GM11168 (cell line): ENCODE results near the gene OPN3.
"Not testable (repeated sequence)": the region's sequence is repeated elsewhere in the genome, so short reads cannot be mapped to it uniquely, and the experiment has no call there.

Experiments used
- in situ Hi-C: fragments of 300-500 bp; cut with MboI; formaldehyde crosslinking; loops from one replicate; pipeline ENCODE4 v1.12.0; 2022; ENCODE audit warnings: low sequenced_read_pairs; ENCODE audit not compliant: unreplicated experiment

Gene OPN3

GRCh38 chr1:241640149-241640866 lies at the start of gene OPN3, which contains the start of gene CHML:
OPN3 (minus strand) TSS chr1:241640369; CDS start chr1:241640254, 115 bp downstream.
CHML (minus strand) TSS chr1:241640369; CDS start chr1:241635766, 4,603 bp downstream.
- in situ Hi-C loops = no loop called here

- in situ Hi-C loops = no loop called here
These were observed 48.8 kb upstream of the OPN3 start for GRCh38 chr1:241688940-241689368.

- in situ Hi-C loops = no loop called here
These were observed 43.9 kb upstream of the OPN3 start for GRCh38 chr1:241684108-241684507.

- in situ Hi-C loops = no loop called here
These were observed 42.8 kb upstream of the OPN3 start for GRCh38 chr1:241682921-241683320.

- in situ Hi-C loops = not testable (repeated sequence)
These were observed 41.8 kb upstream of the OPN3 start for GRCh38 chr1:241681861-241682448.

GRCh38 chr1:241679961-241680360 lies 39.8 kb upstream of the OPN3 start:
- in situ Hi-C loops = no loop called here

- in situ Hi-C loops = no loop called here
These were observed 39.2 kb upstream of the OPN3 start for GRCh38 chr1:241679404-241679803.

GRCh38 chr1:241678536-241678935 lies 38.4 kb upstream of the OPN3 start:
- in situ Hi-C loops = no loop called here

GRCh38 chr1:241677201-241677600 lies 37.0 kb upstream of the OPN3 start:
- in situ Hi-C loops = no loop called here

GRCh38 chr1:241675983-241676382 lies 35.8 kb upstream of the OPN3 start:
- in situ Hi-C loops = no loop called here

GRCh38 chr1:241674805-241675384 lies 34.7 kb upstream of the OPN3 start:
- in situ Hi-C loops = no loop called here

GRCh38 chr1:241672301-241672700 lies 32.1 kb upstream of the OPN3 start:
- in situ Hi-C loops = no loop called here

GRCh38 chr1:241666419-241666818 lies 26.2 kb upstream of the OPN3 start:
- in situ Hi-C loops = no loop called here

- in situ Hi-C loops = no loop called here
These were observed 20.3 kb upstream of the OPN3 start for GRCh38 chr1:241660424-241660972.

GRCh38 chr1:241659016-241659415 lies 18.8 kb upstream of the OPN3 start:
- in situ Hi-C loops = not testable (repeated sequence)

GRCh38 chr1:241658081-241658793 lies 18.1 kb upstream of the OPN3 start:
- in situ Hi-C loops = no loop called here

GRCh38 chr1:241654641-241655040 lies 14.5 kb upstream of the OPN3 start:
- in situ Hi-C loops = no loop called here

- in situ Hi-C loops = no loop called here
These were observed 13.8 kb upstream of the OPN3 start for GRCh38 chr1:241654019-241654418.

GRCh38 chr1:241652012-241652411 lies 11.8 kb upstream of the OPN3 start, which contains the start of gene WDR64:
WDR64 (plus strand) TSS chr1:241652281; CDS start chr1:241652485, 204 bp downstream.
- in situ Hi-C loops = no loop called here

- in situ Hi-C loops = no loop called here
These were observed 8.0 kb upstream of the OPN3 start for GRCh38 chr1:241648159-241648558.
